WTC11 (cell line): ENCODE data around the gene FRAT1. TPM values are rescaled to one million over a fixed set of nuclear protein-coding genes. Genes with fewer than 3 reads are reported as not detected.

Experiments used
- ATAC-seq: fragments of 200-7000 bp; cut with Tn5 transposase; 2 replicates; pipeline ENCODE4 v1.10.0; 2021; ENCODE audit warnings: mild to moderate bottlenecking, moderate library complexity
- CTCF ChIA-PET: fragments of 300-600 bp; sonication (Branson Sonifier 250); formaldehyde crosslinking; loops from one replicate; lab custom pipeline; 2021; ENCODE audit warnings: antibody characterized with exemption; lab: Charles Lee
- POLR2A ChIA-PET: fragments of 350-600 bp; sonication (Branson Sonifier 250); formaldehyde crosslinking; loops from one replicate; lab custom pipeline; 2021; ENCODE audit warnings: antibody characterized with exemption; lab: Charles Lee
- DNase-seq: peaks from one replicate; pipeline ENCODE4 v3.0.0; 2021; ENCODE audit warnings: low spot score
- H3K27ac Mint-ChIP-seq: 2 replicates; pipeline ENCODE4 v1.8.0; 2021; ENCODE audit warnings: mixed read lengths
- H3K27me3 Mint-ChIP-seq: 2 replicates; pipeline ENCODE4 v1.8.0; 2021; ENCODE audit warnings: low read depth, mild to moderate bottlenecking, moderate library complexity, mixed read lengths
- H3K36me3 Mint-ChIP-seq: 2 replicates; pipeline ENCODE4 v1.8.0; 2021; ENCODE audit warnings: mixed read lengths
- H3K4me1 Mint-ChIP-seq: 2 replicates; pipeline ENCODE4 v1.8.0; 2022; ENCODE audit warnings: mixed read lengths
- H3K4me3 Mint-ChIP-seq: 2 replicates; pipeline ENCODE4 v1.8.0; 2021; ENCODE audit warnings: mild to moderate bottlenecking, moderate library complexity, mixed read lengths
- H3K9me3 Mint-ChIP-seq: 2 replicates; pipeline ENCODE4 v1.8.0; 2021; ENCODE audit warnings: mixed read lengths
- E2F1 ChIP-seq: sonication (generic); formaldehyde crosslinking; IDR thresholded peaks from 2 replicates; pipeline ENCODE4 v1.8.0; 2022; ENCODE audit warnings: mild to moderate bottlenecking, missing genetic modification reagents
- GABPB1 ChIP-seq: sonication (generic); formaldehyde crosslinking; IDR thresholded peaks from 2 replicates; pipeline ENCODE4 v1.8.1; 2023; ENCODE audit warnings: mild to moderate bottlenecking, missing genetic modification reagents
- GRHL2 ChIP-seq: fragments of 250-450 bp; sonication (Bioruptor Pico); IDR thresholded peaks from 2 replicates; pipeline ENCODE4 v1.8.0; 2022; ENCODE audit warnings: mild to moderate bottlenecking, moderate library complexity; ENCODE audit not compliant: insufficient replicate concordance, severe bottlenecking
- JUN ChIP-seq: sonication (generic); formaldehyde crosslinking; IDR thresholded peaks from 2 replicates; pipeline ENCODE4 v1.8.0; 2023; ENCODE audit warnings: mild to moderate bottlenecking, missing genetic modification reagents
- NFE2L1 ChIP-seq: sonication (generic); formaldehyde crosslinking; IDR thresholded peaks from 2 replicates; pipeline ENCODE4 v1.8.1; 2023; ENCODE audit warnings: missing genetic modification reagents
- NR1H2 ChIP-seq: sonication (generic); formaldehyde crosslinking; IDR thresholded peaks from 2 replicates; pipeline ENCODE4 v1.9.0; 2021; ENCODE audit warnings: mild to moderate bottlenecking, moderate library complexity, missing genetic modification reagents
- OVOL2 ChIP-seq: fragments of 250-450 bp; sonication (Bioruptor Pico); IDR thresholded peaks from 2 replicates; pipeline ENCODE4 v1.9.0; 2021; ENCODE audit warnings: mild to moderate bottlenecking, borderline replicate concordance
- PRRX2 ChIP-seq: fragments of 250-450 bp; sonication (Bioruptor Pico); IDR thresholded peaks from 2 replicates; pipeline ENCODE4 v1.8.0; 2021; ENCODE audit warnings: mild to moderate bottlenecking
- RORB ChIP-seq: fragments of 250-450 bp; sonication (Bioruptor Pico); IDR thresholded peaks from 2 replicates; pipeline ENCODE4 v1.9.0; 2021; ENCODE audit warnings: mild to moderate bottlenecking
- SMAD4 ChIP-seq: sonication (generic); formaldehyde crosslinking; IDR thresholded peaks from 2 replicates; pipeline ENCODE4 v1.8.0; 2022; ENCODE audit warnings: mild to moderate bottlenecking, missing genetic modification reagents
- TP53 ChIP-seq: sonication (generic); formaldehyde crosslinking; IDR thresholded peaks from 2 replicates; pipeline ENCODE4 v1.8.1; 2023; ENCODE audit warnings: mild to moderate bottlenecking, missing genetic modification reagents
- ZNF281 ChIP-seq: sonication (generic); formaldehyde crosslinking; IDR thresholded peaks from 2 replicates; pipeline ENCODE4 v1.8.0; 2023; ENCODE audit warnings: mild to moderate bottlenecking, missing genetic modification reagents
- ZNF423 ChIP-seq: fragments of 250-450 bp; sonication (Bioruptor Pico); IDR thresholded peaks from 2 replicates; pipeline ENCODE4 v2.1.2; 2022; ENCODE audit warnings: mild to moderate bottlenecking, moderate library complexity
- total RNA-seq: library from RNA; stranded (reverse); gene quantifications from 3 replicates; pipeline ENCODE4 v1.2.3, GENCODE V29; 2021
- TF ChIP-seq, protein P1 (sequence below): sonication (generic); formaldehyde crosslinking; IDR thresholded peaks from 2 replicates; pipeline ENCODE4 v1.8.0; 2022; ENCODE audit warnings: missing genetic modification reagents
- TF ChIP-seq, protein P2 (sequence below): sonication (generic); formaldehyde crosslinking; IDR thresholded peaks from 2 replicates; pipeline ENCODE4 v1.8.1; 2022; ENCODE audit warnings: low read depth, missing genetic modification reagents, borderline replicate concordance

The FRAT1 gene
- total RNA-seq, 1 experiment from 2014 or later: 8.2 TPM

DNA sequence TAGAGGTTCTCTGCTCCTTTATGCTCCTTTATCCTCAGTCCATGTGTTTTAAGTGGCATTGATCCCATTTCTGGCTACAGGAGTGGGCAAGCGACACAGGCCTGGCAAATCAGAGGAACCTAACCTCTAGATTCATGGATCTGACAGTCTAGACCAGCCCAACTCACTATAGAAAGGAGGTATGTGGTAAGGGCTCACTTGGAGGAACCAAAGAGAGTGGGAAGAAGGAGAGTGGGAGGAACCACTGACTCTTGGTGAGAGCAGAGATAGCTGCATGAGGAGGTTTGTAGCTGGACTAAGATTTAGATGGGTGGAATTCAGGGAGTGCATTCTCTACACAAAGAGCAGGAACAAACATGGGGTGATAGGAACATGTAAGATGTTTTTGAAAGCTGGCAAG, 11.6 kb upstream of the FRAT1 start:
- no peaks in the 10 kb centered on the region; the same call in 1 of the 2 replicates for H3K27me3 Mint-ChIP-seq
- peaks cover 10% of the 10 kb centered on the region; the same call in 1 of the 2 replicates for H3K9me3 Mint-ChIP-seq
- POLR2A ChIA-PET: no interaction called here
- no peaks in the 10 kb centered on the region for H3K4me1 Mint-ChIP-seq
- H3K36me3 Mint-ChIP-seq: no peaks in the 10 kb centered on the region
- ATAC-seq (no peak), DNase-seq (no peak)
- no peak overlapping the region for H3K4me3 Mint-ChIP-seq
- CTCF ChIA-PET: interaction anchor here (3.2 kb wide), 1 partner anchor 29 kb away, joined by 8 read pairs; no protein-coding TSS in a partner anchor
- no peak overlapping the region for H3K27ac Mint-ChIP-seq
- TF ChIP-seq OVOL2 (CRISPR knock-in tag): no peak
- TF ChIP-seq, all 79 proteins: peak for 0

DNA sequence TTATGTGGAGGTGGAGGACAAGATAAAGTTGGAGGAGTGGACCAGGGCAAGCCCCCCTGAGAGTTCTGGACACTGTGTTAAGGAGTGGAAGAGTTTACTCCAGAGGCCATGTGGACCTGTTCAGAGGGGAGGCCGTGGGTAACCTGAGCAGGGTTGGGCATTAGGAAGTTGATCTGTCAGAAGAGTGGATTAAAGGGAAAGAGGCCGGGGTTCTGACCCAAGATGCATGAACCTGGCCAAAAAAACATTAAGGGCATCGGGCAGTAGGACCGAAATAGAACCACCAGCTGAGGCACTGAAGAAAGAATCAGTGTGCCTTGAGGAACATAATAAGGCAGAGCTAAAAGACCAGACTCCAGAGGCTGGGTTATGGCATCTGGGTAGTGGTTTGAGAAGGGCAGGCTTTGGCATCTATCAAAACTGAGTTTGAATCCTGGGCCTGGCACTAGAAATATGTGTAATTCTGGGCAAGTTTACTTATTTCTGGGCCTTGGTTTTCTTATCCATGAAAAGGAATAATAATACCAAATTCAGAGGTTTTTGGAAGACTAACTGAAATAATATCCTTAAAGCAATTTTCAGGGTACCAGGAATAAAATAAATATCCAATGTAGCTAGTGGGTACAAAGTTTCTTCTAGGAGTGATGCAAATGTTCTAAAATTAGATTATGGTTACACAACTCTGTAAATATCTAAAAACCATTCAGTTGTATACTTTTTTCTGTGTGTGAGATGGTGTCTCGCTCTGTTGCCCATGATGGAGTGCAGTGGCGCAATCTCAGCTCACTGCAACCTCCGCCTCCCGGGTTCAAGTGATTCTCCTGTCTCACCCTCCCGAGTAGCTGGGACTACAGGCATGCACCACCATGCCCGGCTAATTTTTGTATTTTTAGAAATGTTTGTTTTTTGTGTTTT, 10.9 kb upstream of the FRAT1 start:
- ChIA-PET CTCF (interaction anchor here (3.2 kb wide), 1 partner anchor 29 kb away, joined by 8 read pairs; no protein-coding TSS in a partner anchor), POLR2A (interaction anchor here (0.6 kb wide), 1 partner anchor 298 kb away, joined by 3 read pairs; no protein-coding TSS in a partner anchor)
- DNase-seq (no peak), ATAC-seq (no peak)
- Mint-ChIP-seq H3K4me1 (no peaks in the 10 kb centered on the region), H3K4me3 (no peak overlapping the region), H3K36me3 (no peaks in the 10 kb centered on the region), H3K27ac (no peak overlapping the region), H3K27me3 (no peaks in the 10 kb centered on the region; the same call in 1 of the 2 replicates), H3K9me3 (peaks cover 10% of the 10 kb centered on the region; the same call in 1 of the 2 replicates)
- TF ChIP-seq NFE2L1 (CRISPR knock-in tag) (no peak), NR1H2 (CRISPR knock-in tag) (no peak), SMAD4 (CRISPR knock-in tag) (no peak), E2F1 (CRISPR knock-in tag) (no peak), ZNF281 (CRISPR knock-in tag) (no peak), JUN (CRISPR knock-in tag) (no peak), ZNF423 (CRISPR knock-in tag) (no peak), GRHL2 (CRISPR knock-in tag) (no peak), PRRX2 (CRISPR knock-in tag) (no peak), TP53 (CRISPR knock-in tag) (no peak), GABPB1 (CRISPR knock-in tag) (no peak), RORB (CRISPR knock-in tag) (no peak)
- TF ChIP-seq, protein P1, sequence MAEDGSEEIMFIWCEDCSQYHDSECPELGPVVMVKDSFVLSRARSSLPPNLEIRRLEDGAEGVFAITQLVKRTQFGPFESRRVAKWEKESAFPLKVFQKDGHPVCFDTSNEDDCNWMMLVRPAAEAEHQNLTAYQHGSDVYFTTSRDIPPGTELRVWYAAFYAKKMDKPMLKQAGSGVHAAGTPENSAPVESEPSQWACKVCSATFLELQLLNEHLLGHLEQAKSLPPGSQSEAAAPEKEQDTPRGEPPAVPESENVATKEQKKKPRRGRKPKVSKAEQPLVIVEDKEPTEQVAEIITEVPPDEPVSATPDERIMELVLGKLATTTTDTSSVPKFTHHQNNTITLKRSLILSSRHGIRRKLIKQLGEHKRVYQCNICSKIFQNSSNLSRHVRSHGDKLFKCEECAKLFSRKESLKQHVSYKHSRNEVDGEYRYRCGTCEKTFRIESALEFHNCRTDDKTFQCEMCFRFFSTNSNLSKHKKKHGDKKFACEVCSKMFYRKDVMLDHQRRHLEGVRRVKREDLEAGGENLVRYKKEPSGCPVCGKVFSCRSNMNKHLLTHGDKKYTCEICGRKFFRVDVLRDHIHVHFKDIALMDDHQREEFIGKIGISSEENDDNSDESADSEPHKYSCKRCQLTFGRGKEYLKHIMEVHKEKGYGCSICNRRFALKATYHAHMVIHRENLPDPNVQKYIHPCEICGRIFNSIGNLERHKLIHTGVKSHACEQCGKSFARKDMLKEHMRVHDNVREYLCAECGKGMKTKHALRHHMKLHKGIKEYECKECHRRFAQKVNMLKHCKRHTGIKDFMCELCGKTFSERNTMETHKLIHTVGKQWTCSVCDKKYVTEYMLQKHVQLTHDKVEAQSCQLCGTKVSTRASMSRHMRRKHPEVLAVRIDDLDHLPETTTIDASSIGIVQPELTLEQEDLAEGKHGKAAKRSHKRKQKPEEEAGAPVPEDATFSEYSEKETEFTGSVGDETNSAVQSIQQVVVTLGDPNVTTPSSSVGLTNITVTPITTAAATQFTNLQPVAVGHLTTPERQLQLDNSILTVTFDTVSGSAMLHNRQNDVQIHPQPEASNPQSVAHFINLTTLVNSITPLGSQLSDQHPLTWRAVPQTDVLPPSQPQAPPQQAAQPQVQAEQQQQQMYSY (CRISPR knock-in tag): no peak
- TF ChIP-seq, protein P2, sequence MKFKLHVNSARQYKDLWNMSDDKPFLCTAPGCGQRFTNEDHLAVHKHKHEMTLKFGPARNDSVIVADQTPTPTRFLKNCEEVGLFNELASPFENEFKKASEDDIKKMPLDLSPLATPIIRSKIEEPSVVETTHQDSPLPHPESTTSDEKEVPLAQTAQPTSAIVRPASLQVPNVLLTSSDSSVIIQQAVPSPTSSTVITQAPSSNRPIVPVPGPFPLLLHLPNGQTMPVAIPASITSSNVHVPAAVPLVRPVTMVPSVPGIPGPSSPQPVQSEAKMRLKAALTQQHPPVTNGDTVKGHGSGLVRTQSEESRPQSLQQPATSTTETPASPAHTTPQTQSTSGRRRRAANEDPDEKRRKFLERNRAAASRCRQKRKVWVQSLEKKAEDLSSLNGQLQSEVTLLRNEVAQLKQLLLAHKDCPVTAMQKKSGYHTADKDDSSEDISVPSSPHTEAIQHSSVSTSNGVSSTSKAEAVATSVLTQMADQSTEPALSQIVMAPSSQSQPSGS (CRISPR knock-in tag): no peak
